Left hindlimb (tissue), 1 donor: Measurements from ENCODE around the gene NFIC.
A peak's percentile ranks its signal among the peaks of the same experiment; 100 is the strongest.

Experiments
- DNase-seq: peaks from one replicate; pipeline ENCODE4 v3.0.0-alpha.2; 2018

The NFIC gene

DNA sequence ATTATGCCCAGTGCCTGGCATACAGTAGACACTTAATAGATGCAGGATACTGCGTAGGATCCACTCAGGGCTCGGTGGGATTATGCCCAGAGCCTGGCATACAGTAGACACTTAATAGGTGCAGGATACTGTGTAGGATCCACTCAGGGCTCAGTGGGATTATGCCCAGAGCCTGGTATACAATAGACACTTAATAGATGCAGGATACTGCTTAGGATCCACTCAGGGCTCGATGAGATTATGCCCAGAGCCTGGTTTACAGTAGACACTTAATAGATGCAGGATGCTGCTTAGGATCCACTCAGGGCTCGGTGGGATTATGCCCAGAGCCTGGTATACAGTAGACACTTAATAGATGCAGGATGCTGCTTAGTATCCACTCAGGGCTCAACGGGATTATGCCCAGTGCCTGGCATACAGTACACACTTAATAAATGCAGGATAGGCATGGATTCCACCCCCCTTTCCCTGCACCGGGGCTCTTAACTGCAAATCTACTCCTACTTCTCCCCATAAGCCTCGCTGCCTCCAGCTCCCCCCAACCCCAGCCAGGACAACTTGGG lies 89.1 kb downstream of the NFIC start:
- no peak for DNase-seq

DNA sequence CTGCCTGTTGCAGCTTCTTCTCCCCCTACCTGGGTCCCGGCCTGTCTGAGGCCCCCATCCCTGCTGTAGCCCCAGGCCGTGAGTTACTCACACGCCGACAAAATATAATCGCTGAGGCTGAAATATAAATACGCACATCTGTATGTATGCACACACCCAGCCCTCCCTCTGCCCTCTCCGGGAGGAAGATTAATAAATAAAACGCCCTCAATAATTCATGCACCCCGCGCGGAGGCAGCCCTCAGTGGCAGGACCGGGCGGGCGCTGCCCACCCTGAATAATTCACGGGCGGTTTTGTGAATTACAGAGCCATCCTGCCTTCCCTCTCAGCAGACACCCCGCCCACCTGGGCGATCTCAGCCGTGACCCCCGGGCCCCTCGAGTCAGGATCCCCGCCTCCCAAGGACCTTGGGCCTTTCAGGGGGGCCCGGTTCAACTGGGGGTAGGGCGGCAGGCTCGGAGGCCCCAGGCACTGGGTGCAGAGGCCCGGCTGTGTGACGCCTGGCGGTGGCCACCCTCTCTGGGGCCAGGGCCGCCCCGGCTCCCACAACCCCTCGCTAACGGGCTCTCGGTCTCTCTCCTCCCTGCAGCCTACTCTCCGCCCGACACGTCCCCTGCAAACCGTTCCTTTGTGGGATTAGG lies 89.7 kb downstream of the NFIC start:
- DNase-seq: no peak

DNA sequence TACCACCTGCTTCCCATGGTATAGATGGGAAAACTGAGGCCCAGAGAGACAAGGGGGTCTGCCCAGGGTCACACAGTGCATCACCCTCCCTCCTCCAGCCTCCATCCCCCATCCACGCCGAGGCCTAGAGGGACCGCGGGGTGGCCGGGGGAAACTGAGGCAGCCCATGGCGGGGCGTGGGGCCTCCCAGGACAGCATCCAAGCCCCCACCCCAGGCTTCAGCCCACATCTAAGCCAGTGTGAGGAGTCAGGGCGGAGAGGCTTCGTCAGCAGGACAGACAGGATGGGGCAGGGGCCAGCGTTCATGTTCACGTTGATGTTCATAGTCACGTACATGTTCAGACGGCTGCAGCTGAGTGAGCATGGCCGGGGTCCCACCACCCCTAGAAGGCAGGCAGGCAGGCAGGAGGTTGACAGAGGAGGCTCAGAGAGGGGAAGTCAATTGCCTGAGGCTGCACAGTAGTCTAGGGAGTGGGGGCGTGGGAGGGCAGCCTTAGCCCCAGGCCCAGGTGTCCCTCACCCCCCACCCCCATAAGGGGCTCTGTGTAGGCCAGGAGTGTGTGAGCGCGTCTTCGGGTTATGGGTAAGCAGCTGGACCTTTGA lies 90.6 kb downstream of the NFIC start:
- DNase-seq: no peak

DNA sequence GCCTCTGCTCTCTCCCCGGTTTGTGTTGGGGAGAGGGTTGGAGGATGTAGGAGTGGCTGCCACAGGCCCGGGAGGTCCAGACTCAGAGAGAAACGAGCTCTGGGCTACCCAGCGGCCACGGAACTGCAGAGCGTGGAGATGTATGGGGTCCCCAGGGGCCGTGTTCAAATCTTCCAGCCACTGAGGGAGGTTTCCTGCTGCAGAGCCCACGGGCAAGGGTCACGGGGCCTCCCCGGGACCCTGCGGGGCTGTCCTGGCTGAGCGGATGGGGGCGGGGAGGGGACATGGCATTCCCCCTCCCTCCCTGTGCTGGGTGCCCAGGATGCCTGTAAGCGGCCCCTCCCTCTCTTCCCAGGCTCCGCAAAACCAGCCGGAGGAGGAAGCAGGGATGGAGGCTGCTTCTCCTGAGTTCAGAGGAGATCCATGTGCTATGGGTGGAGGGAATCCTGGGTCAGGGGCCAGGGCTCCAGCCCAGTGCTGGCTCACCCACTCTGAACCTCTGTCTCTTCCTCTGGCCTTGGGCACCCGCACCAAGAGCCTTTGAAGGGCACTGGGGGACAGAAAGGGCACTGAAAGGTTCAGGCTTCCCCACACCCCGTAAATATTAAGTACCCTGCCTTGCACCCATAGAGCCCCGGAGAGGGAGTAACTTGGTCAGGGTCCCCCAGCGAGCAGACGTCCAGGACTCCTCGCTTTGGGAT lies 91.3 kb downstream of the NFIC start:
- peak; percentile 75 for DNase-seq

DNA sequence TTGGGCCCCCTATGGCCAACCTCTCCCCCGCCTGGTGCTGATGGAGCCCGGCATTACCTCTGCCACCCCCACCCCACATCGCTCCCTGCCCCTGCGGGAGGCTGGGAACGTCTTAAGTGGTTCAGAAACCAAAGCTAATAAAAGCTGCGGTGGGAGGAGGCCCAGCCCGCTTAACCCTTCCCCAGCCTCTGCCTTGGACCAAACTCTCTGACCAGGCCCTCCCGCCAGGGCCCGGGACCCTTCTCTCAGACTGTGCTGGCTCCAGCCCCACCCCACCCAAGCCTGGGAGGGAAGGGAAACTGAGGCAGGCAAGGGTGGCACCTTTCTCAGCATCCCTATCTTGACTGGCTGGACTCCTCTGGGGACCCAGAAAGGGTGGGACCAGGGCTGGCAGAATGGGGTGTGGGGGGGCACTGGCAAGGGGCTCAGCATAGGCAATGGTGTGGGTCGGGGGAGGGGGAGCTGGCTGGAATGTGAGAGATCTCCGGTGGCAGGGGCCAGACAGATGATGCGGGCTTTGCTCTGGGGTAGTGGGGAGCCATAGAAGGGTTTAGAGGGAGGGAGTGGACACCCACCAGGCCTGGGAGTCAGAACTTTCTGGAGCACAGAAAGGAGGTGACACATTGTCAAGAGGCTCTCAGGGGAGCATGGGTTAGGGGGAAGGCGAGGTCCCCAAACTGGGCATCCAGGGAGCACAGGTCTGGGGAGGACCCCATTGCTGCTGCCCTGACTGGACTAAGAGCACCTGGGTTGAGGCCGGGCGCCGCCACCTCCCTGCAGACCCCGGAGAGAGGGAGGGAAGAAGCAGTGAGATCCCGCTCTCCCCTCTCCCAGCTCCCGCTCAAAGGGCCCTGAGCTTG lies 92.1 kb downstream of the NFIC start:
- peak; percentile 84 for DNase-seq

DNA sequence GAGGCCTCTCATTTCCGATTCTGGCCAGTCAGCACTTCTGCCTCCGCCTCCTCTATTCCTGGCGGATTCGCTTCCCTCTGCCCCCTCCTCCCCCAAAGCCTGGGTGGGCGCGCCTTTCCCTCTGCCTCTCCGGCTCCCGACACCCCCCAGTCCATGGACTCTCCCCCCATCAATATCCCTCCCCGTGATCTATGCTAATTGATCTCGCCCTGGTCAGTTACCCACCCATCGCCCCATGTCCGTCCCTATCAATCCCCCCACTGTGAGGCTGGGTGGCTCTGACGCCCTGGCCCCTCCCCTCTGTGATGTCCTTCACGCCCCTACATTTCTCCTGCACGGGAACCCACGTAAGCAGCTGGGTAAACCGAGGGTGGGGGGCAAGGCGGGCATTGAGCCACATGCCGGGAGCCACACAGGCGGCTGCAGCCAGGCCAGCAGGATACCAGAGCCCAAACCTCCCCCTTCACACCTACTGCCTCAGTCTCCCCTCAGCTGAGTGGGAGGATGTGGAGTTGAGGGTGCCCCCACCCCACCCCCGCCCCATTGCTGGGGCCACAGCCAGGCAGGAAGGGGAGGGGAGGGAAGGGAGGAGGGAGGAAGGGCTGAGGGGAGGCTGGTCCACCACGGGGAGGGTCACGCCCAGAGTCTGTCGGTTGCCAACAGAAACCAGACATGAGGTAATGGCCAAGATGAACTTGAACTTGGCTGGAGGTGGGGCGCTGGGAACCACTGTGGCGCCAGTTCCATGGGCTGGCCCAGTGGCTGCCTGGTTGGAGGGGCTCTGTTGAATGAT lies 92.9 kb downstream of the NFIC start:
- DNase-seq: peak; percentile 96

DNA sequence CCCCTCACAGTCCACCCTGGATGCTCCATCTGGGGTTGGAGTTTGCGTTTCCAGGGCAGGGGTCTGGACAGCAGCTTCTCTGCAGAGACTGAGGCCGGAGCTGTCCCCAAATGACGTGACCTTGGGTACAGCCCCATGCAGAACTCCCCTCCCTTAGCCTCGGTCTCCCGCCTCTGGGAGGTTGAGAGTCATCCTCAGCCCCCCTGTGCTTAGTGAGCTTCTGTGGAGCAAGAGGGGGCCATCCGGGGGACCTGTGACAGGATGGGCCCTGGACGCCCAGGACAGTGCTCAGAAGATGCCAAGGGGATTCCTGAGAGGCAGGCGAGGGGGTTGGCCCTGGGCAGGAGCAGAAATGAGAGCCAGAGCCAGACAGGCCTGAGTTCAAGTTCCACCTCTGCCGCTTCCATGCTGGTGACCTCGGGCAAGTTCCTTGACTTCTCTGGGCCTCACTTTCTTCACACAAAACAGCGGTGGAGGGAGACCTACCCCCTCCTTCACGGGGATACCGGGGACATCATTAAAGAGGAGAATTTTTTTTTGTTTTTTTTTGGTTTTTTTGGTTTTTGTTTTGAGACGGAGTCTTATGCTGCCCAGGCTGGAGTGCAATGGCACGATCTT lies 93.7 kb downstream of the NFIC start:
- peak; percentile 60 for DNase-seq

DNA sequence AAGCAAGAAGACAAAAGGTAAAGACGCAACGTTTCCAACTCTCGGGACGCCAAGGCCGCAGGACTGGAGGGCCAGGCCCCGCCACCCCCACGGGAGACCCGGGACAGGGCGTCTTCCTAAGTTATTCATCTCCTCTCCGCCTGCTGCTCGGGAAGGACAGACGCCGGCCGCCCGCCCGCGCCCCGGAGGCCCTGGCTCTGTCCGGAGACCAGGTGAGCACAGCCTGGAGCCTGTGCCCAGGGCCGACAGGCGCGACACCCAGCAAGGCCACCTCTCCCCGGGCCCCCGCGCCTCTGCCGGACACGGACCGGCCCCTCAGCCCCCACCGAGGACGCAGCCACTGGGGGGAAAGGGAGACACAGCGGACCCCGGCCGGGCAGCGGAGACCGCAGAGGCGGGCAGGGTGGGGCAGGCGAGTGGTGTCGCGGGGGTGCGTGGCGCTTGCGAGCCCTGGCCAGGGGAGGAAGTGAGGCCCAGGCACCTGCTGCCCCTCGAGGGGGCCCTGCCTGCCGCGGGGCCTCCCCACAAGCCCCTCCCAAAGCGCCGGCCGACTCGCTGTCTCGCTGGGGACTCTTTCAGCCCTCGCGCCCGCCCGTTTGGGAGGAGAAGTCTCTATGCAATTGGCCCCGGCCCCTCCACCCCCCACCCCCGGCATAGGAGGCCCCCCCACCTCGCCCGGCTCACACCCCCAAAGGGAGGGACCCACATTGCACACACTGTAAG lies 96.8 kb downstream of the NFIC start:
- no peak for DNase-seq

DNA sequence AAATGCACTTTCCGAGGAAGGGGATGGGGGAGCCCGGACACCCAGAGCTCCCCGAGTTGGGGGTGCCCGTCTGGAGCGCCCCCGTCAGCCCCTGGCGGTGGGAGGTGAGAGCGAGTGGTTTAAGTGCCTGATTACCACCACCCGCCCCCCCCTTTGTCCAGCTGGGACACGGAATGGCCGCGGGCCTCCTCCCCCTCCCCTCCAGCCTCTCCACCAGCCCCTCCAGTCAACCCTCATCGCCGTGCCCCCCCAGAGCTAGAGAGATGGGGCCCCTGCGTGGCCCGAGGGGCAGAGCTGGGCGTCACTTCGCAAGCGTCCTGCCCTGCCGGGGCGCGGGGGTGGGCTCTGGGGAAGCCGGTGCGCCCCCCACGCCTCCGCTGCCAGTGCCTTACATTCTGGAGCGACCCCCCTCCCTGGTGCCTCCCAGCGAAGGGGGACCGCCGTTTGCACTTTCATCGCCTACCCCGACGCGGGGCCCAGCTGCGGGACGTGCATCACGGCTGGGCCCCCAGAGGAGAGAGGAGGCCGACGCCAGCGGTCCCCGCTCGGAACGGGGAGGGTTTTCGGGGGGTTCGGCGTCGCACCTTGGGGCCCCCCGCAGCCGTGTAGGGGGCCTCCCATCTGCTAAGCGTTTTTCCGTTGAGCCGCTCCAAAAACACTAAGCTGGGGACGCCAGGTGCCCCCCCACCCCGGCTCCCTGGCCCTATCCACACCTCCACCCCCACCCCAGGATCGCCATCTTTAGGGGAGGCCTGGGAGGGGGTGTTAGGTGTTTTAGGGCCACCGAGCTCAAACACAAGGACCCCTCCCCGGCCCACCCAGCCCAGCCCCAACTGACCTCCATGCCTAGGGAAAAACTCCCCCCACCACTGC lies 97.6 kb downstream of the NFIC start:
- no peak for DNase-seq

DNA sequence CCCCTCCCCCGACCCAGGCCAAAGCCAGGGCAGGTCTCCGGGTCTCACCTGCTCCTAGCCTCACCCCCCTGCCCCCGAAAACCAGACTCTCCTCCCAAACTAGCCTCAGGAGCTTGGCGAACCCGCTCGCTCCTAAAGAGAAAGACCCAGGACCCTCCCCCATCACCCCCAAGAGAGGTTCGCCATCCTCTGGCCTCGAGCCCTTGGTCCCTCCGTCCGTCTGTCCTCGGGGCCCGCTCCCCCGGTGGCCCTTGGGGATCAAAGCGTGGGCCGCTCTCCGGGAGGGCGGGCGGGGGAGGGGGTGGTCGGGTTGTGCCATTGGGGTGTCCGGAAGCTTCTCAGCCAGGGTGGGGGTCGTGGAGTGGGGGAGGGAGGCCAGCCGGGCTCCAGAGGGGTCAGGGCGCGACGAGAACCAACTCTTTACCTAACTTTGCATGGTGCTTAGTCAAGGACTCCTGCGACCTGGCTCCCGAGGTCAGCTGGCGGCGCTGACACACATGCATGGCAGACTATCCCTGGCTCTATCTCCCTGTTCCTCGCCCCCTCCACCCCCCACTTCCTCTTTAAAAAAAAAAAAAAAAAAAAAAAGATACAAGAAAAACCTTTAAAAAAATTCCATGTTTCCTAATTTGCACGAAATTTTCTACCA lies 98.3 kb downstream of the NFIC start:
- no peak for DNase-seq

DNA sequence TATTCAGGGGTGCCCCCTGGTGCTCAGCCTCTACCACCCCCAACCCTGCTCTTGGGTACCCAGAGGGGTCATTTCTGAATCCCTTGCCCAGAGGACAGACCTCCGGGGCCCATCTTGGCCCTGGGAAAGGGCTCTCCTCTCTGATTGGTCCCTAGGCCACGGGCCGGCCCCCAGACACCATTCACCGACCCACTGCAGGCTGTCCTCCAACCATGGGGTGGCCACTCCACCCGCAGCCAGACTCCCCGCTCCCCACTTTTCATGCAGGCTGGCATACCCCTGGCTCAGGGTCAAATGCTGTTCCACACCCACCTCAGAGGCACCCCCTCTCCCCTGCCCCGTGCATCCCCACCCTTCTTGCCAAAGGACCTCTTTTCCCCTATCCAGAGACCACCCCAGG lies 99.2 kb downstream of the NFIC start:
- no peak for DNase-seq

DNA sequence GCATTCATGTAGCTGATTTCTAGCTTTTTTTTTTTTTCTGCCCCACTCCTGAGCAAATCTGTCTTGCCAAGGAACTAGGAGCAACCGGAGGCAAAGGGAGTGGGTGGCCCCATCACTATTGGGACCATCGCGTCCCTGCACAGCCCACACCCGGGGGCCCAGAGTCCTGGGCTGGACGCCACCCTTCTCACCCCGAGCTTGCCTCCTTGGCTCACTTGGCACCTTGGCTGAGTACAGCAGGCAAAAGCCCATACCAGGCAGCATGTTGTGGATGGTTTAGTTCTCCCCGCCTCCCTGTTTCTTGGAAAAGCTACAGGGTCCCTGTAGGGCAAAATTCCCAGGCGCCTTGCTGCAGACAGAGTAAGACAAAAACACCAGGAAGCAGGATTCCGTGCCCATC lies 100.3 kb downstream of the NFIC start:
- DNase-seq: no peak

DNA sequence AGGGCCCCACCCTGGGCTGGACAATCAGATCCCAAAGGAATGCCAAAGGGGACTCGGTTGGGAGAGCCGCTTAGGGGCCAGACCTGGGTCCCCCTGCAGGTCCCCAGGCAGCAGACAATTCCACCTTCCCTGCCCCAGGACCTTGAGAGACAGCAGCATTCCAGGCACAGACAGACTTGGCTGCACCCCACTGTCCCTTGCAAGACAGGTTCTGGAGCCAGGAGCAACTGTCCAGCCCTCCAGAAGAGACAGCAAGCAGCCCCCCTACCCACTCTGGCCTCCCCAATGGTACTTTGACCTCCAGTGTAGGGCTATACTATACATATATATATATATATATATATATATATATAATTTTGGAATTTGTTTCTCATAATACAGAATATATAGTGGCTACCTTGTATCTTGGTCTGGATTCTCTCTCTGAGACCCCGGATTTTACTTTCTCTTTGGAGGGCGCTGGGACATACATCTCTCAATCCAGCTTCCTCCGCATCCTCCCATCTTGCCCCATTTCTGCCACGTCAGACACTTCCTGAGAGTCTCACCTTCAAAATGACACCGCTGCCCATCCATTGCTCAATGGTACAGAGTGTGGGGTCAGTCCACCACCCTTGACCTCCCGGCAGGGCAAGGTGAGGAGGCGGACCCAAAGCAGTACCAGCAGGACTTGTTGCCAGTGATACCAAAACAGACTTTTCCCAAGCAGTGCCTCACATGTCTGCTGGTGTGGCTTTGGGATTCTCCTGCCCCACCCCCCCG lies 101.2 kb downstream of the NFIC start:
- no peak for DNase-seq

DNA sequence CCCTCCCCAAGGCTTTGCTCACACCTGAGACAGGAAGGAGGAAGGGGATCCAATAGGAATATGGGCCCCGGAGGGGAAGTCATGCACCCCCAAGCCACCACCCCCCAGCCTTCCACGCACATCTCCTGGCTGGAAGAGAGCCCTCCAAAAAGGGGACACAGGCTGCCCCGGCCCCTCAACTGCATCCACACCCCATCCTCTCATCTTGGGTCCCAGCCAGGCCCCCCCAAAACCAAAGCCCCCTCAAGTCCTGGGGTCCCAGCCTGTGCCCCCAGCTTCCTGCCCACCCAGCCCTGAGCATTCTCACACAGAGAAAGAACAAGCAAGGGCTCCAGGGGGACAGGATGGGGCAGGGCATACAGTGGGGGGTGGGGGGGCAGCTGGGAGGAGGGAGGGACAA lies 101.8 kb downstream of the NFIC start:
- no peak for DNase-seq

DNA sequence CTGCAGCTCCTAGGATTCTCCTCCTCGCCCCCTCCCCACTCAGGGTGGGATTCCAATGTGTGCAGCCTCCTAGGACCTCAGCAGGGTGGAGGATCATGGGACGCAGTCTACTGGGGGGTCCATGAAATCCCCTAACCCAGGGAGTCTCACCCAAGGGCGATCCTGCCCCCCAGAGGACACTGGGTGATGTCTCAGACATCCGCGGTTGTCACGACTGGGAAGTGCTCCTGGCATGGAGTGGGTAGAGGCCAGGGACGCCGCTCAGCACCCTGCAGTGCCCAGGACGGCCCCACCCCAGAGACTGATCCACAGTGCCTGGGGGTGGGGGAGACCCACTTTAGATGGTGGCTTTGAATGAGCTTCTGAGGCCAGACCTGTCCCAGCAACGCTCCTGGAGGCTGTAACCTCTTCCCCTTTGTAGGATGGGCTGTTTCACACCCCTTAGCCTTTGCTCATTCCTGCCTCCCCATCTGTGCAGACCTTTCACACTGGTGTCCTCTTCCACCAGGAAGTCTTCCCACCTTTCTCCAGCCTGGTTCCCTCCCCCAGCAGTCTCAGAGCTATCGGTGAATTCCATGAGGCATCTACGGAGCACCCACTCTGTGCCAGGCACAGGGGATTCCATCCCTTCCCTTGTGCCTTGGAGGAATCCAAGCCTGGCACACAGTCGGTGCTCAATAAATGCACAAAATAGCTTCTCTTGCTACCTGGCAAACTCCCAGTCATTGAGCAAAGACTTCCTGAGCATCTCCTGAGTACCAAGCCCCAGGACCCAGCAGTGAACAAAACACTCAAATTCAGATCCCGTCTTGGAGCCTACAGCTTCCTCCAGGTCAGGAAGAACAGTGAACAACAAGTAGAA lies 103.5 kb downstream of the NFIC start:
- no peak for DNase-seq

DNA sequence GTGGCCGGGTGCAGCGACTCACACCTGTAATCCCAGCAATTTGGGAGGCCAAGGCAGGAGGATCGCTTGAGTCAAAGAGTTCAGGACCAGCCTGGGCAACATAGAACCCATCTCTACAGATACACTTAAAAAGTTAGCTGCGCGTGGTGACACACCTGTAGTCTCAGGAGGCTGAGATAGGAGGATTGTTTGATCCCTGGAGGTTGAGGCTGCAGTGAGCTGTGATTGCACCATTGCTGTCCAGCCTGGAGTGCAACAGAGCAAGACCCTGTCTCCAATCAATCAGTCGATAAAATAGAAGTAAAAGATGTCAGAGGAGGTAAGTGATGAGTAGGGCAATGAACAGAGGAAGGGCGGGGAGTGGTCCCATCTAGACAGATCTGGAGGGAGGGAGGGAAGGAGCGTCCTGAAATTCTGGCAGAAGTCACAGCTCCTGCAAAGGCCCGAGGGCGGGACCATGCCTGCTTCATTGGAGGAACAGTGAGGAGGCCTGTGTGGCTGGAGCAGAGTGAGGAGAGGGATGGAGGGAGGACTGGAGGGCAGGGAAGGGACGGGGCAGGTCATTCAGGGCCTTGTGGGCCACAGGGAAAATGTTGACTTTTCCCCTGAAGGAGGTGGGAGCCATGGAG lies 104.2 kb downstream of the NFIC start:
- no peak for DNase-seq

DNA sequence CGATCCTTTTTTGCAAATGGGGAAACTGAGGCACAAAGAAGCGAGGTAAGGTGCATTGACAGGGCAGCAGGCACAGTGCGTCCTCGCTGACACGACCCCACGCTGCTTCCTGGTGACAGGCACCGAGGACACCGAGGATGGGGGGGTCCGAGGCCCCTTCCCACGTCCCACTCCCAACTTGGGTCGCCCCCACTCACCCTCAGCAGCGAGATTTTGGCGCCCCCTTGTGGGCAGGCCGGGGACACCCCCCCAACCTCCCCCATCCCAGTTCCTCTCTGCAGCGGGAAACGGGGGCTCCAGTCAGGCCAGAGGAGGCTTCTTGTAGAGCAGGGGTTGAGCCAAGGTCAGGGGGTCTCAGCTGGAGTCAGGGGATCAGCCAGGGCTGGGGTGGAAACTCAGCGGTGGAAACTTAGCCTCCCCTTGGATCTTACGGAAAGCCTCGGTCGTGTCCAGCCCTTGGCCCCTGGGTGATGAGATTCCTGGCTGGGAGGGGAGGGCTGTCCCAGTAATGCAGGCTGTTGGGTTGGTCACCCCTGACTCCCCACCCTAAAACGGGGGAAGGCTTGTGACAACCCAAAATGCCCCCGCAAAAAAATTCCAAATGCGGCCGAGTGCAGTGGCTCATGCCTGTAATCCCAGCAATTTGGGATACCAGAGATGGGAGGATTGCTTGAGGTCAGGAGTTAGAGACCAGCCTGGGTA lies 105.7 kb downstream of the NFIC start:
- DNase-seq: no peak
